GM19455 (cell line): ENCODE data around the gene MSRB2.
"Not testable (repeated sequence)": the region's sequence is repeated elsewhere in the genome, so short reads cannot be mapped to it uniquely, and the experiment has no call there.

Experiments
- ATAC-seq: cut with Tn5 transposase; IDR thresholded peaks from one replicate; pipeline ENCODE4 v1.9.1; 2021; ENCODE audit not compliant: unreplicated experiment

The MSRB2 gene

DNA sequence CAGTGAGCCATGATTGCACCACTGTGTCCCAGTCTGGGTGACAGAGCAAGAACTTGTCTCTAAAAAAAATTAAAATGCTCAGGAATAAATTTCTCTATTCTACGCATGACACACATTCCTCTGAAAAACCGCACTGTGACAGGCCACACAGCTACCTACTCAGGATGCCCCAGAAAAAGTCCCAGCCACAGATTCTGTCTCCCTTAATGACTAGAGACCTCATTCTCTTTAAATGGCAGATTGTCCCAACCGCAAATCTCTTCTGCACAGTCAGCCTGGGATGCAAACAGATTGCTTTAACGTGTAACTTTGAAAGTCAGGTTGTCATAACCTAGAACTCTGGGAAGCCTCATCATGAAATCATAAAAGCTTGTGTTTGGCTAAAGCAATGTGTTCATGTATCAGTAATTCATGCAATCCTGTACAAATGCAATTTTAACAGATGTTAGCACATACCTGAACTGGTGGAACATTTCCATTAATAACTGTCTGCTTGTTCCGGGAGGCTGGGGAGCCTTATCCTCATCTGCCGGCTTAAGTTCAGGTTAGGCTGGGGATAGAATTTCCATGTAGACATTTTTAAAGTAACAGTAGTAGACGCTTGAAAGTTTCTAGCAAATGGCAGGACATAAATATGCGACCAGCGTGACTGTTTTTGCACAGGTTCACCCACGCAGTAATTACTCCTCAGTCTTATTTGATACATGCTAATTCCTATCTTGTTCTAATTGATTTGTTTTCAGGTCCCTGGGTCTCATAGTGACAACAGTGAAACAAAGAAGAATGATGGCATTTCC is 26.2 kb upstream of the MSRB2 start:
- ATAC-seq: no peak

DNA sequence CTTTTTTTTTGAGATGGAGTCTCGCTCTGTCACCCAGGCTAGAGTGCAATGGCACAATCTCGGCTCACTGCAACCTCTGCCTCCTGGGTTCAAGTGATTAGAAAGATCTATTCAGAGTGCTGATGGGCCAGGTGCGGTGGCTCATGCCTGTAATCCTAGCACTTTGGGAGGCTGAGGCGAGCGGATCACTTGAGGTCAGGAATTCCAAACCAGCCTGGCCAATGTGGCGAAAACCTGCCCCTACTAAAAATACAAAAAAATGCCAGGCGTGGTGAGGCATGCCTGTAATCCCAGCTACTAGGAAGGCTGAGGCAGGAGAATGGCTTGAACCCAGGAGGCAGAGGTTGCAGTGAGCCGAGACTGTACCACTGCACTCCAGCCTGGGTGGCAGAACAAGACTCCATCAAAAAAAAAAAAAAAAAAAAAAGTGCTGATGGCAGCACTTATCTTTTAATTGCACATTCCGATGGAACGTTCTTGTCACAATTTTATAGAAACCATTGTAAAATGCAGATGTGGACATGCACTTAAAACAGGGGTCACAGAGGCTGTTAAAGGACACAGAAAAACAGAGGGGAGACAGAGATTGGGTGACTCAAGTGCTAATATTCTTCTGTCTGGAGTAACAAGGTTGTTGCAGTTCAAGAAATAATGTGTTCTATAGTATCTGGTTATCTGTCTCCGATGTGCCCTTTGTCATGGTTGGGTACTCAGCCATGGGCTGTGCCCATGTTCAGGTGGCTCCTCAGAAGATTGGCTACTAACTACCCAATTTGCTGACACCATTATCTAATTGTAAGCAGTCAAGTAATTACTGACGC is 25.1 kb upstream of the MSRB2 start:
- ATAC-seq: peak; percentile 4

DNA sequence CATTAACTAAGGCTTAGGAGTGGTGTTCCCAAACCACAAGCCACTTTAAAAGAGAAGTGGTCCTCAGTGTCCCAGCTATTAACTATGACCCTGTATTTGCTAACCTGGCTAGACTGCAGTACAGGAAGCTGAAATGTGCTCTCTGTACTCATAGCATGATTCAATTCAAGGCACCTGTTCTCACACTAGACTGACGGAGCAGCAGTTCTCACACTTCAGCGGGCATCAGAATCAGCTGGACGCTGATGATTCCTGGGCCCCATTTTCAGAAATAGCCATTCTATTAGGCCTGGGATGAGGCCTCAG is 24.5 kb upstream of the MSRB2 start:
- ATAC-seq: peak; percentile 58

DNA sequence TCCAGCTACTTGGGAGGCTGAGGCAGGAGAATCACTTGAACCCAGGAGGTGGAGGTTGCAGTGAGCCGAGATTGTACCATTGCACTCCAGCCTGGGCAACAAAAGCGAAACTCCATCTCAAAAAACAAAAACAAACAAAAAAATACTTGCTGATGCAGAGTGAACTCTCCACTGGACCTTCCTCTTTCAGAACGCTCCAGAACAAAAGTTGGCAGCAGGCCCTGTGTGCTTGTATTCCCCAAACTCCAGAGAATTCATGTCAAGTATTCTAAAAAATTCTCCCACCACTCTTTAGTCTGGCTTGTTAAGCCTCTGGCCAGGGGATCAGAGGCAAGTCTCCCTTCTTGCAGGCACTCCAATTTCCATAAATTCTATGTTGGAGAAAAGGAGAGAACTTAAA is 22.8 kb upstream of the MSRB2 start:
- not testable (repeated sequence) for ATAC-seq

DNA sequence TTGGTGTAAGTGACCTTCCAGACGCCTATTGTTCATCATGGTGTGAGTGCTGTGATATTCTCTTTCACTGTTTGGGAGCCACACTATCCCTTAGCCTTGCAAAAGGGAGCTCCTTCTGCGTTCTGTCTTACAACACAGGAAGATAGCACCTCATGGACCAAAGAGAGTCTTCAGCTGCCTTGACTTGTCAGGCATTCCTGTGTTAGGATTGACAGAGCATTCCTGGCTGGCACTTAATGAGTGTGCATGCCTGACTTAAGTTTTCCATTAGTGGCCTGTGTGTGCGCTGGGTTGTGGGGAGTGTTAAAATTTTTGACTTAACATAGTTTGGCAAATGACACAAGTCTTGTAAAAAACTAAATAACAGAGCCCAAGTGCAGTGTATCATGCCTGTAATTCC is 21.9 kb upstream of the MSRB2 start:
- ATAC-seq: no peak

DNA sequence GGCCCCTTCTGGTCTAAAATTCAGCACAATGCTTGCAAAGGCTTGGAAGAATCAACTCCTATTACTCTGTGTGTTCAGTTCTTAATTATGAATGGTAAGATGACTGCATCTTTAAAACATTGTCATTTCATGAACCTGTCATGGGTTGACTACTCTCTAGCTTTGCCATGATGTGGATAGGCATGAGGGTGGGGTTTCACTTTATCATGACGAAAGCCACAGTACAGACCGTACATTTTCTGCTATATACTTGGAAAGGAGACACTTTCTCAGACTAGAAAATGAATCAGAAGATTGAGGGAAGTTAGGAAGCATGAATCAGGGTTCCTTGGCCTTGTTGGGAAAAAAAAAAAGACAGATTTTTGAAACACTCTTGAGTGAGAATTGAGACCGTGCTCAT is 19.7 kb upstream of the MSRB2 start:
- ATAC-seq: no peak

DNA sequence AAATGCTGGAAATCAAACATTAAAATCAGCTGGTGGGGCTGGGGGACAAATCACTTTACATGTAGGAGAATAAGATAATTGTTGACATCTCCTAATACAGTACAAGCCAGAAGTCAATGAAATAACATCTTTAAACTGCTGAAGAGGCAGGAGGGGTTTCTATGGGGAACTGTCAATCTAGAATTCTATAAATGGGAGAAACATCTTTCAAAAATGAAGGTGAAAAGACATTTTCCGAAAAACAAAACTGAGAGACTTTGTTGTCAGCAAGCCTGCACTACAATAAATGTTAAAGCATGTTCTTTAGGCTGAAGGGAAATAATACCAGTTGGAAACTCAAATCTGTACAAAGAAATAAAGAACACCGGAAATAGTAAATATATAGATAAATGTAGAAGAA is 17.3 kb upstream of the MSRB2 start:
- no peak for ATAC-seq

DNA sequence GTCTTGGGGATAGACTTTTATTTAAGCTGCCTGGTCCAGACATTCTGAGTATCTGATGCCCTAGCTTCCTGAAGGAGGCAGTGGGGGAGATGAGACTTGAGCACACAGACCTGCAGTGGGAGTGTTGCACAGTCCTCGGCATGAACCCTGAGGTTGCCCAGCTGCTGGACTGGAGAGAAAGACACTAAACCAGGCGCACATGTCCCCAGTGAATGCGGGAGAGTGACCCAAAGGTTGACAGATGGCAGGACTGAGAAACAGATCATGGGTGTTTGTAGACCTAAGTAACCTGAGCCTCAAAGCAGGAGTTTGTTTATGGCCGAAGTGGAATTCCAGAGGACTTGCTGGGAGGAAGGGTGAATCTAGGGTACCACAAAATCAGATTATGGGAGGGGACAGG is 15.7 kb upstream of the MSRB2 start:
- ATAC-seq: no peak

DNA sequence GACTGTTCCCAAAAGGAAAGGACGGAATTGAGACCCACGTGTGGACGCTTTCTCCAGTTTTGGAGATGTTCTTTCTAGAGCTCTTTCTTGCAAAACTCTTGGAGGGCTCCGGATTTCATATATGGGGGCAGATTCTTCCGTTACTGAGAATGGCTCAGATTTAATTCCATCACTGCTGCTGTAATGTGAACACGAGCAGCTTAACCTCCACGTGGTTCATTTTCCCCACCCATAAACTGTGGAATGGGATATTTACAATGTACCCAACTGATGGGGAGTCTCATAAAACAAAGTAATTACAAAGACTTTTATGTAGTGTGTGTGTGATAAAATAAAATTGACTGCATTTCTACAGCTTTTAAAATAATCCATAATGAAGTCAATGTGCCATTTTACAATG is 15.1 kb upstream of the MSRB2 start:
- ATAC-seq: no peak

DNA sequence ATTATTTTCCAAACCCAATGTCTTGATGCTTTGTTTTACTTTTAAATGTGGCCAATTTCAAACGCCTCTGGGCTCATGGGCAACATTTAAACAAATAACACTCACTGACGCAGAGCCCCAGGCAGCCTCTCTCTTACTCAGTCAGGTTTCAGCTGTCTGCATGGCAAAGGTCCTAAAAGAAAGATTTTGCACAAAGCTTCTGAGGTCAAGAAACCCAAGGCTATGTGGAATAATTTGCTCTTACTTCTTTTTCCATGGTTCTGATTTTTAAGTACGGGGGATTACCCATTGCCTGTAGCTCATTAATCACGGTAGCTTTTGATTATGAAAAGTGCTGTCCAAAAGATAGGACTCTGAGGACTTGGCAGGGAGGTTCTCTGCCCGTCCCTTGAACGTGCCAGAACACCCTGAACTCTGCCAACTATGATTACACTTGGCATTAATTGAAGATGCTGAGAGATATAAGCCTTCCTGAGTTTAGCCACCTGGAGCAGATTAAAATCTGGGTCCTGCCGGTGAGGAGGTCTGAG is 14.1 kb upstream of the MSRB2 start:
- ATAC-seq: no peak

DNA sequence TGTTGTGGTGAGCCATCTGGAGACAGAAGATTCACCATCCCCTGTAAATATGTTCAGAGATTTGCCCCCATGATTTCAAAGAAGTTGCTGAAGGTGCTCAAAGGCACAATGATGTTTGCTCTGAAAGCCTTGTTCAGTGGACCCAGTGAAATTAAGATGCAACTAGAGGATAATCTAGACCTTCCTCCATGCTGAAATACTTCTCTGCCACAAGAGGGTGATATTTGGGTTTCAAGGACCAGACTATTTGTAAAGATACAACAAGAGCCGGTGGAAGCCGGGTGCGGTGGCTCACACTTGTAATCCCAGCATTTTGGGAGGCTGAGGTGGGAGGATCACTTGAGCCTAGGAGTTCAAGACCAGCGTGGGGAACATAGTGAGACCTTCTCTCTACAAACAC is 13.5 kb upstream of the MSRB2 start:
- ATAC-seq: peak; percentile 61

DNA sequence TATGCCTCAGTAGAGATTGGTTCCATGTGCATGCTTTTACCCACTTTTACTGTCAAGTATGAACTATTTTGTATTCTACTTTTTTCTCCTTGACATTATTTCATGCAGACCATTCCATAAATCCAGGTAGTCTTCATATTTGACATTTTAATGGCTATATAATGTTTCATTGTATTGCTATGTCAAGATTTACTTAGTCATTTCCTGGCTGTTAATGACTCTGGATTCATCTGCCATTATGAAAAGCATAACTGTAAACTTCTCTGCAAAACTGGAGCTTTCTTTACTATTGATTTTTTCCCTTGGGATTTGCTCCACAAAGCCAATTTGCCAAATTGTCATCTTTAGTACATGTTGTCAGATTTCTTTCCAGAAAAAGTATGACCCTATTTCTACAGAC is 6.8 kb upstream of the MSRB2 start:
- ATAC-seq: no peak

DNA sequence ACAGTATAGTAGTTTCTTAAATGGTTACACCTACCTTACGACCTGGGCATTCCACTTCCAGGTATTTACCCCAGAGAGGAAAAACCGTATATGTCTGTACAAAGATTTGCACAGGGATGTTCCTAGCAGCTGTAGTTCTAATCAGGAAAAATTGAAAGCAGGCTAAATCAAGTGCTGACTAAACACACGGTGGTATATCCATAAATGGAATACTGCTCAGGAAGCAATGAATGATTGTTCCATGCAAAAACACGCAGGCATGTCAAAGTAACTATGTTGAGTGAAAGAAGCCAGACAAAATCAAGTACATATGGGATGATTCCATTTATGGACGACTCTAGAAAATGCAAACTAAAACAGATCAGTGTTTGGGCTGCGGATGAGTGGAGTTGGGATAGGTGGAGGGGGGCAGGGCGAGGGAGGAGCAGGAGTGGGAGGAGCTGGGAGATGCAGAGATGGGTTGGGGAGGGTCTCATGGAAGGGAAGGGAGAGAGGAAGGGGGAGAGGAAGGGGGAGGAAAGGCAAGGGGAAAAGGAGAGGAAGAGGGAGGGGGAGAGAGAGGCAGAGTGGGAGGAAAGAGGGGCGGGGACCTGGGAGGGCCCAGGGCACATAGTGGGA is 484 bp upstream of the MSRB2 start:
- ATAC-seq: no peak

DNA sequence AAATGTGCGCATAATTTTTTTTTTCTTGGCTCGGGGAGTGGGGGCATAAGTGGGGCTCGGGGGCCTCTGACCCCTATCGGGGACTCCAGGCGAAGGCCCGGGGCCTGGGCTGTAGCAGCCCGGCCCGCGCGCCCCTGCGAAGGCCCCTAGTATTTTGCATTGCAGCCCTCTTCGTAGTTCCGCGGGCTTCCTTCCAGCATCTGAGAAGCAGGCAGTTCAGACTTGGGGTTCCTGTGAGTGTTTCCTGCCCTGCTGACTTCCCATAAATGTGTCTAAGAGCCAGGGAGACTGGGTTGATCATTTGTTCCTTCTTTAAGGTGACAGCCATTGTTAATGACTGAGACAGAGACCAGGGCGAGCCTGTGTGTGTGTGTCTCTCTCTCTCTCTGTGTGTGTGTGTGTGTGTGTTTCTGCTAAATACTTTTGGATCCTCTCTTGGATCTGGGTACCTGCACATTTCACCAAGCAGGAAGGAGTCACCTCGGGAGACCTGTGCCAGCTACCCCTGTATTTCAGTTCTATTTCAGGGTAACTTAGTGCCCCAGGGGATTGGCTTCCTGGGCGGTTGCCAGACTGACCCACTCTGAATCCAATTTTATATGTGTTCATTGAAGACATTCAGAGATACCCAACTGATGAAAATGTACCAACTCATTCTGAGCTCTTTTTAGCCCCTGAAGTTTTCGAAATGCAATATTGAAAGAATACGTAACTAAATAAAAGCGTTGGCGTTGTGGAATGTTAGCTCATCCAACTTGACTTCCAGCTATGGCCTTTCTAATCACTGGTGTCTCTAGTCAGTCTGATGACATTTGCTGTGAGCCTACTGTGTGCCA is 805 bp downstream of the MSRB2 start:
- ATAC-seq: peak; percentile 63

DNA sequence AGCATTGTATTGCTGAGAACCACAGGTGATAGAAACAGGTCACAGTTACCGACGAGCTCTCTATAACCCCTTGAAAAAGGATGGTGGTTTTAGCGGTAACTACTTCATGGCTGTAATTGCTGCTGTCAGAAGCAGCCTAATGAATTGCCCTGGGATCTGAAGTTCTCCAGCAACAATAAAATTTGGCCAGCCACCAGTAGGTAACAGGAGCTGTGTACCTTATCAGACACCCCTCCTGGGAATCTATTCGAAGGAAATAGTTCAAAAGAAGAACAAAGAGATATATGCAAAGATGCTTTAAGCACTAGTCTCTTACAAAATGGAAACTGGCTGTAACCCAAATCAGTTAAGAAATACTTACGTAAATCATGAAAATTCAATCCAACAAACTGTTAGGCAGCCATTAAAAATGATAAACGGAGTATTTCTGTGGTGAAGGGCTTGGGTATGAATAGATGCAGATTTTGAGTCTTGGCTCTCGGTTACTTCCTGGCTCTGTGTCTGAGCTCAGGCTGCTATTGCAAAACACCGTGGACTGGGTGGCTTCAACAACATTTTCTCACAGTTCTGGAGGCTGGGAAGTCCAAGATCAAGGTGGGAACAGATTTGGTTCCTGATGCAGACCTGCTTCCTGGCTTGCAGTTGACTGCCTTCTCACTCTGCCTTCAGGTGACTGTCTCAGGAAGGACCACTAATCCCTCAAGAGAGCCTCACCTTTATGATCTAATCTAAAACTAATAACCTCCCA is 1.6 kb downstream of the MSRB2 start:
- ATAC-seq: no peak

DNA sequence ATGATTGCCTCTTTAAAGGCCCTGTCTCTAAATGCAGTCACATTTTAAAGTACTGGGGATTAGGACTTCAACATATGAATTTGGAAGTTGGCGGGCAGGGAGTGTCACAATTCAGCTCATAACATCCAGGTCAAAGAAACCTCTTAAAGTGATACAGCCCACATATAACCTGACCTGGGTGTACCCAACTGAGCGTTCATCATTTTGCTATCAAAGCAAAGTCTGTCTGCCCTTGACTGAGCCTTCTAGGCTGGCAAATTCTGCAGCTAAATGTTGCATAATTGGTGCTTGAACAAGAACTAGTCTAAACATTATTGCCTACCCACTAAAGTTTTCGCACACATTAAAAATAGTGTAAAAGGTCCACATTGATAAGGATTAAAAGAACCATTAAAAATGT is 3.7 kb downstream of the MSRB2 start:
- ATAC-seq: no peak

DNA sequence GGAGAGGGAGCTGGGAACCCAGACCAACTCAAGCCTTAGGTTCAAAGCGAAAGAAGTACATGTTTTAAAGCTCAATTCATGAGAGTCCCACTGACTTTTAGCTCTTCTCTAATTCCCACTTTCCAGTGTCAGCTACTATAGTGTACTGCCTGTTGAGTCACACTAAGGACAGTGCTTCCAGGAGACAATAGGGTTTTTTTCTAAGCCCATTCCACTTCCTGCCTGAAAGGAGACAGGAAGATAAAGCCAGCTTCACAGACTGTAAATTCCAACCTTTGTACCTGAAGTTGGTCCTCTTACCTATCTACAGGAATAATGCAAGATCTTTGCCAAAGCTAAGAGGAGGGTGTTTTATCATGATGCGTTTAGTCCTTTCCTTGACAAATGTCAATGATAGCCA is 4.4 kb downstream of the MSRB2 start:
- ATAC-seq: no peak

DNA sequence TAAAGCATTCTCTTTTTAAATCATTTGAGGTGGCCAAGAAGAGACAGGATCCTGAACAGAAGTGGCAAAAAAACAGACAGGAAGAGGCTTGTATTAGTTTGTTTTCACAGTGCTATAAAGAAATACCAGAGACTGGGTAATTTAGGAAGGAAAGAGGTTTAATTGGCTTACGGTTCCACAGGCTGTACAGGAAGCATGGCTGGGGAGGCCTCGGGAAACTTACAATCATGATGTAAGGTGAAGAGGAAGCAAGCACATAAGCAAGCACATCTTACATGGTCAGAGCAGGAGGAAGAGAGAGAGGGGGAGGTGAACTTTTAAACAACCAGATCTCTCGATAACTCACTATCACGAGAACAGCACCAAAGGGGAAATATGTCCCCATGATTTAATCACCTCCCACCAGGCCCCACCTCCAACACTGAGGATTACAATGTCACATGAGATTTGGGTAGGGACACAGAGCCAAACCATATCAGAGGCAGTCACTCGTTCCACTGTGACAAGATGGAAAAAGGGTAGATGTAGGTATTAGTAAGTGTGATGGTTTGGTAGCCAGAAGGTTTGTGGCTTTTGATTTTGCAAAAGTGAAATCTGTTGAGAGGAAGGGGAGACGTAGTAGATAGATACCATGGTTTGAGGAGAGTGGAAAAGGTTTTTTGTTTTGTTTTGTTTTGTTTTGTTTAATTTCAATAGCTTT is 5.1 kb downstream of the MSRB2 start:
- no peak for ATAC-seq

DNA sequence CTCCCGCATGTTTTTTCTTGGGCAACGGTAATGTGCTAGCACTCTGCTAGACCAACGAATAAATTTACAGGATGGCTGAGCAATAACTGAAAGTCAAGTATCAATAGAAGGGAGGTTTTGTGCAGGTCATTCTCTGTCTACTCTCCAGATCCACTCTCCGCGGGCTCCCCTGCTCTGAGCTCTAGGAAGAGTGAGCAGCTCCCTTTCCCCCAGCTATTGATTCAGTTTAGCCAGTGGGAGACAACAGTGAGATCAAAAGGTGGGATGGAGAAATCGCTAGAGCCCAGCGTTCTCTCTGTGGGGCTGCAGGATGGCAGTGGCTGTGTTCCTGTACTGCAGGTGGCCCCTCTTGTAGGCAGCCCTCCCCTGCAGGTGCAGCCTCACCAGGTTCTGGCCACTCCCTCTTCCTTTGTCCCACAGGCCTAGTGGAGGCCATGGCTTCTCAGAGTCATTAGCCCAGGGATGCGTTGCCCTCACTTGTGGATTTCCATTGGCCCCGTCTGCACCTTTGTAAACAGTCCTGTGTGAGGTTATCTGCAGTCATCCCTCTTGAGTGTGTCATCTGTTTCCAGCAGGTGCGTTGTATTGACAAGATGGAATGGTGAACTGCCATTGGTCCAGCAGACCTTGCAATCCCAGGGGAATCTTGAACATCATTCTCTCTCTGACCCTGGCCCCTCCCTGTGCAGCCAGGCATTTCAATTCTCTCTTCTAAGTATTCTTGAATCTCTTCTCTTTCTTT is 11.1 kb downstream of the MSRB2 start:
- ATAC-seq: no peak
